ENCODE results near the gene KRAS. TPM values are rescaled to one million over a fixed set of nuclear protein-coding genes. Genes with fewer than 3 reads are reported as not detected.

Gene KRAS
- total and polyA plus RNA-seq, 4 donors: 7.7 to 29.7 (median 15.0) TPM

GRCh38 chr12:25236626-25237025, 14.1 kb downstream of the KRAS start:
- Histone ChIP-seq H3K27me3 (ENCODE audit: control insufficient read depth in 1 of 2, insufficient read depth in 2 of 2, low read length in 1 of 2) (no peaks in the 10 kb centered on the region), H3K9me3 (ENCODE audit: control insufficient read depth, low read length) (no peaks in the 10 kb centered on the region), H3K4me1 (ENCODE audit: control insufficient read depth in 1 of 2, insufficient read depth in 2 of 2, low read length in 2 of 2) (no peaks in the 10 kb centered on the region), H3K4me3 (ENCODE audit: low read length in 2 of 2) (no peak overlapping the region), H3K27ac (ENCODE audit: low read depth in 1 of 2, low read length in 2 of 2) (no peak overlapping the region), H3K36me3 (ENCODE audit: control insufficient read depth in 1 of 2, insufficient read depth in 2 of 2, low read length in 1 of 2) (peaks cover 0 to 2% of the 10 kb centered on the region in 2 donors)
- intact Hi-C loops (cut with DNase I): no loop called here
- 75 to 80% methylated on average over 4 of the region's 4 CpGs for WGBS, 2 donors
- ATAC-seq (ENCODE audit: low FRiP score) (no peak), DNase-seq (no peak)

GRCh38 chr12:25236190-25236589, 14.5 kb downstream of the KRAS start:
- Histone ChIP-seq H3K4me1 (ENCODE audit: control insufficient read depth in 1 of 2, insufficient read depth in 2 of 2, low read length in 2 of 2) (no peaks in the 10 kb centered on the region), H3K27ac (ENCODE audit: low read depth in 1 of 2, low read length in 2 of 2) (no peak overlapping the region), H3K9me3 (ENCODE audit: control insufficient read depth, low read length) (no peaks in the 10 kb centered on the region), H3K36me3 (ENCODE audit: control insufficient read depth in 1 of 2, insufficient read depth in 2 of 2, low read length in 1 of 2) (peaks cover 0 to 2% of the 10 kb centered on the region in 2 donors), H3K27me3 (ENCODE audit: control insufficient read depth in 1 of 2, insufficient read depth in 2 of 2, low read length in 1 of 2) (no peaks in the 10 kb centered on the region), H3K4me3 (ENCODE audit: low read length in 2 of 2) (no peak overlapping the region)
- ATAC-seq (ENCODE audit: low FRiP score) (no peak), DNase-seq (no peak)
- intact Hi-C loops (cut with DNase I): no loop called here
- WGBS, 2 donors: 24 to 37% methylated on average over 1 of the region's 1 CpG

DNA sequence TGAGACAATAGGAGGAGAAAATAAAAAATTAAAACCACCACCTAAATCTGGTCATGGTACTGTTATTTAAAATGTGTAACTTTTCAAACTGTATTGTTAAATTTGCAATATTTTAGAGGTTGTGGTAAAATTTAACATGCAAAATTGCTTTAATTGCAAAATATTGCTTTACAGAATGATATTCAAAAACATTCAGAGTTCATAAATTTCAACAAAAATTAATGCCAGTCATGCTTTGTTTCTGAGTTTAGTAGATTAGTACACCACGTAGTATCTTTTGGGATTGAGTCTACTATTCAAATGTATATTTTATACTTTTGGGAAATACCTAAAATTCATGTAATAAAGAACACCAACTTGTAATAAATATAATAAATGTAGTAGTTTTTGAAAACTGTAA, 37.4 kb downstream of the KRAS start:
- H3K4me3 ChIP-seq (ENCODE audit: low read length in 2 of 2): no peak overlapping the region
- H3K9me3 ChIP-seq (ENCODE audit: control insufficient read depth, low read length): no peaks in the 10 kb centered on the region
- H3K36me3 ChIP-seq (ENCODE audit: control insufficient read depth in 1 of 2, insufficient read depth in 2 of 2, low read length in 1 of 2): no peaks in the 10 kb centered on the region
- DNase-seq (no peak), ATAC-seq (ENCODE audit: low FRiP score) (no peak)
- WGBS, 2 donors: 90 to 100% methylated on average over 1 of the region's 1 CpG
- intact Hi-C loops (cut with DNase I): no loop called here
- H3K27me3 ChIP-seq (ENCODE audit: control insufficient read depth in 1 of 2, insufficient read depth in 2 of 2, low read length in 1 of 2): no peaks in the 10 kb centered on the region
- H3K27ac ChIP-seq (ENCODE audit: low read depth in 1 of 2, low read length in 2 of 2): no peak overlapping the region
- peaks cover 0 to 2% of the 10 kb centered on the region in 2 donors for H3K4me1 ChIP-seq (ENCODE audit: control insufficient read depth in 1 of 2, insufficient read depth in 2 of 2, low read length in 2 of 2)

- Histone ChIP-seq H3K27me3 (ENCODE audit: control insufficient read depth in 1 of 2, insufficient read depth in 2 of 2, low read length in 1 of 2) (no peaks in the 10 kb centered on the region), H3K4me3 (ENCODE audit: low read length in 2 of 2) (no peak overlapping the region), H3K27ac (ENCODE audit: low read depth in 1 of 2, low read length in 2 of 2) (no peak overlapping the region), H3K36me3 (ENCODE audit: control insufficient read depth in 1 of 2, insufficient read depth in 2 of 2, low read length in 1 of 2) (no peaks in the 10 kb centered on the region), H3K9me3 (ENCODE audit: control insufficient read depth, low read length) (no peaks in the 10 kb centered on the region), H3K4me1 (ENCODE audit: control insufficient read depth in 1 of 2, insufficient read depth in 2 of 2, low read length in 2 of 2) (no peaks in the 10 kb centered on the region)
- intact Hi-C loops (cut with DNase I): no loop called here
- no peak for DNase-seq
- ATAC-seq (ENCODE audit: low FRiP score): no peak
- WGBS, 2 donors: 57 to 85% methylated on average over 1 of the region's 1 CpG
Observed at GRCh38 chr12:25208554-25208953, 42.2 kb downstream of the KRAS start.

DNA sequence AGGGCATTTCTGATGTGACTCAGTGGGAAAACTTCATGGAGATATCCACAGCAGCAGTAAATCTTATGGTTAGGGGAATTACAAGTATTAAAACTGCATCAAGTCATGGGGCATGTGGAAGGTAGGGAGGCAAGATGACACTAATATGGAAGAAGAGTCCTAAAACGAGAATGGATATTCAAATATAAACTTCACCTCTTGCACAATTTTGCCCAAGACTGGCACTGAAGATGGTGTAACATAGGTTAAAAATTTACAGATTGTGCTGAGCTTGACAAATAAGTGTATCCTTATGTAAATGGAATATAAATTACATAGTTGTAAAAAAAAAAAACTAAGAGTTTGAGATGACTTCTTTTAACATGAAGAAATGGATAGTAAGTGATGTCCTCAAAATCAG, 42.9 kb downstream of the KRAS start:
- H3K9me3 ChIP-seq (ENCODE audit: control insufficient read depth, low read length): no peaks in the 10 kb centered on the region
- H3K36me3 ChIP-seq (ENCODE audit: control insufficient read depth in 1 of 2, insufficient read depth in 2 of 2, low read length in 1 of 2): no peaks in the 10 kb centered on the region
- intact Hi-C loops (cut with DNase I): no loop called here
- DNase-seq: no peak
- ATAC-seq (ENCODE audit: low FRiP score): no peak
- no peak overlapping the region for H3K4me3 ChIP-seq (ENCODE audit: low read length in 2 of 2)
- 75 to 89% methylated on average over 1 of the region's 1 CpG for WGBS, 2 donors
- no peaks in the 10 kb centered on the region for H3K27me3 ChIP-seq (ENCODE audit: control insufficient read depth in 1 of 2, insufficient read depth in 2 of 2, low read length in 1 of 2)
- no peak overlapping the region for H3K27ac ChIP-seq (ENCODE audit: low read depth in 1 of 2, low read length in 2 of 2)
- H3K4me1 ChIP-seq (ENCODE audit: control insufficient read depth in 1 of 2, insufficient read depth in 2 of 2, low read length in 2 of 2): no peaks in the 10 kb centered on the region

GRCh38 chr12:25207411-25207810, 43.3 kb downstream of the KRAS start:
- no peak for ATAC-seq (ENCODE audit: low FRiP score)
- Histone ChIP-seq H3K9me3 (ENCODE audit: control insufficient read depth, low read length) (no peaks in the 10 kb centered on the region), H3K36me3 (ENCODE audit: control insufficient read depth in 1 of 2, insufficient read depth in 2 of 2, low read length in 1 of 2) (no peaks in the 10 kb centered on the region), H3K4me1 (ENCODE audit: control insufficient read depth in 1 of 2, insufficient read depth in 2 of 2, low read length in 2 of 2) (no peaks in the 10 kb centered on the region), H3K27me3 (ENCODE audit: control insufficient read depth in 1 of 2, insufficient read depth in 2 of 2, low read length in 1 of 2) (no peaks in the 10 kb centered on the region), H3K4me3 (ENCODE audit: low read length in 2 of 2) (no peak overlapping the region), H3K27ac (ENCODE audit: low read depth in 1 of 2, low read length in 2 of 2) (no peak overlapping the region)
- no peak for DNase-seq
- intact Hi-C loops (cut with DNase I): no loop called here
- 96 to 99% methylated on average over 6 of the region's 6 CpGs for WGBS, 2 donors

- intact Hi-C loops (cut with DNase I): no loop called here
- no peaks in the 10 kb centered on the region for H3K27me3 ChIP-seq (ENCODE audit: control insufficient read depth in 1 of 2, insufficient read depth in 2 of 2, low read length in 1 of 2)
- DNase-seq: no peak
- peak; percentile 56 for ATAC-seq (ENCODE audit: low FRiP score)
- no peak overlapping the region for H3K27ac ChIP-seq (ENCODE audit: low read depth in 1 of 2, low read length in 2 of 2)
- no peaks in the 10 kb centered on the region for H3K9me3 ChIP-seq (ENCODE audit: control insufficient read depth, low read length)
- H3K4me1 ChIP-seq (ENCODE audit: control insufficient read depth in 1 of 2, insufficient read depth in 2 of 2, low read length in 2 of 2): no peaks in the 10 kb centered on the region
- H3K36me3 ChIP-seq (ENCODE audit: control insufficient read depth in 1 of 2, insufficient read depth in 2 of 2, low read length in 1 of 2): no peaks in the 10 kb centered on the region
- no peak overlapping the region for H3K4me3 ChIP-seq (ENCODE audit: low read length in 2 of 2)
- 80 to 83% methylated on average over 2 of the region's 2 CpGs for WGBS, 2 donors
Observed at GRCh38 chr12:25202137-25202536, 48.6 kb downstream of the KRAS start.

GRCh38 chr12:25200703-25201102, 50.0 kb downstream of the KRAS start:
- Histone ChIP-seq H3K4me1 (ENCODE audit: control insufficient read depth in 1 of 2, insufficient read depth in 2 of 2, low read length in 2 of 2) (peaks cover 0 to 1% of the 10 kb centered on the region in 2 donors), H3K4me3 (ENCODE audit: low read length in 2 of 2) (no peak overlapping the region), H3K27ac (ENCODE audit: low read depth in 1 of 2, low read length in 2 of 2) (no peak overlapping the region), H3K36me3 (ENCODE audit: control insufficient read depth in 1 of 2, insufficient read depth in 2 of 2, low read length in 1 of 2) (no peaks in the 10 kb centered on the region), H3K9me3 (ENCODE audit: control insufficient read depth, low read length) (no peaks in the 10 kb centered on the region), H3K27me3 (ENCODE audit: control insufficient read depth in 1 of 2, insufficient read depth in 2 of 2, low read length in 1 of 2) (no peaks in the 10 kb centered on the region)
- WGBS, 2 donors: 86 to 88% methylated on average over 1 of the region's 1 CpG
- intact Hi-C loops (cut with DNase I): no loop called here
- DNase-seq (no peak), ATAC-seq (ENCODE audit: low FRiP score) (no peak)

GRCh38 chr12:25197608-25198007, 53.1 kb downstream of the KRAS start:
- Histone ChIP-seq H3K27me3 (ENCODE audit: control insufficient read depth in 1 of 2, insufficient read depth in 2 of 2, low read length in 1 of 2) (no peaks in the 10 kb centered on the region), H3K36me3 (ENCODE audit: control insufficient read depth in 1 of 2, insufficient read depth in 2 of 2, low read length in 1 of 2) (no peaks in the 10 kb centered on the region), H3K9me3 (ENCODE audit: control insufficient read depth, low read length) (no peaks in the 10 kb centered on the region), H3K4me1 (ENCODE audit: control insufficient read depth in 1 of 2, insufficient read depth in 2 of 2, low read length in 2 of 2) (peaks cover 0 to 1% of the 10 kb centered on the region in 2 donors), H3K27ac (ENCODE audit: low read depth in 1 of 2, low read length in 2 of 2) (no peak overlapping the region), H3K4me3 (ENCODE audit: low read length in 2 of 2) (no peak overlapping the region)
- WGBS, 2 donors: 60% methylated on average over 2 of the region's 2 CpGs
- intact Hi-C loops (cut with DNase I): no loop called here
- ATAC-seq (ENCODE audit: low FRiP score) (no peak), DNase-seq (no peak)
